Right lung (tissue), 5 donors: ENCODE results near the gene MRNIP. TPM values are rescaled to one million over a fixed set of nuclear protein-coding genes. Genes with fewer than 3 reads are reported as not detected.

Experiments used
- DNase-seq, 2 donors: peaks; one replicate each; pipeline ENCODE4 v3.0.0-alpha.2; 2013
- polyA plus RNA-seq, 5 donors: library from polyadenylated mRNA; unstranded; fragments of 120-200 nt; gene quantifications; one replicate each; pipeline versions ENCODE4 v1.2.1 to v1.2.3, GENCODE V29; 2013; ENCODE audit warnings: inconsistent platforms in 1 of 5, low replicate concordance in 1 of 5; ENCODE audit not compliant: insufficient read length in 5 of 5, insufficient read depth in 1 of 5

MRNIP gene
- polyA plus RNA-seq, 5 donors = 38.9 to 53.4 (median 43.3) TPM

GRCh38 chr5:179822444-179822990, 36.1 kb downstream of the MRNIP start:
- DNase-seq = no peak

- DNase-seq = no peak
These were observed 36.6 kb downstream of the MRNIP start for GRCh38 chr5:179822059-179822432.

- peak; percentile 91 to 92 for DNase-seq
These were observed 37.1 kb downstream of the MRNIP start for GRCh38 chr5:179821298-179822058.

- peak; percentile 87 to 92 for DNase-seq
These were observed 37.9 kb downstream of the MRNIP start, which contains the start of gene SQSTM1 for GRCh38 chr5:179820483-179821297. Gene SQSTM1, plus strand, starts transcription at chr5:179820905. Its CDS starts 32 bp downstream, at chr5:179820937.

GRCh38 chr5:179820127-179820482, 38.5 kb downstream of the MRNIP start:
- DNase-seq = no peak

- DNase-seq = no peak
These were observed 39.1 kb downstream of the MRNIP start for GRCh38 chr5:179819296-179820126.

GRCh38 chr5:179818746-179819295, 39.8 kb downstream of the MRNIP start:
- peak; percentile 88 to 89 for DNase-seq

GRCh38 chr5:179817890-179818745, 40.5 kb downstream of the MRNIP start:
- DNase-seq = no peak

- DNase-seq = no peak
These were observed 41.2 kb downstream of the MRNIP start for GRCh38 chr5:179817470-179817840.

- no peak for DNase-seq
These were observed 41.7 kb downstream of the MRNIP start for GRCh38 chr5:179816796-179817469.

- no peak for DNase-seq
These were observed 42.2 kb downstream of the MRNIP start for GRCh38 chr5:179816401-179816795.

GRCh38 chr5:179815491-179816249, 42.9 kb downstream of the MRNIP start:
- DNase-seq = no peak

GRCh38 chr5:179814090-179814489, 44.5 kb downstream of the MRNIP start:
- DNase-seq = no peak

- DNase-seq = no peak
These were observed 45.5 kb downstream of the MRNIP start for GRCh38 chr5:179812997-179813607.

GRCh38 chr5:179812135-179812825, 46.3 kb downstream of the MRNIP start:
- DNase-seq = no peak

GRCh38 chr5:179806250-179807048, 52.2 kb downstream of the MRNIP start, which contains the start of gene MGAT4B:
Gene MGAT4B, minus strand, starts transcription at chr5:179806866. Its CDS starts 283 bp downstream, at chr5:179806583.
- peak in 1 of 2 donors; percentile 77 for DNase-seq
